ENCODE results near the gene ABCC4. TPM values are rescaled to one million over a fixed set of nuclear protein-coding genes. Genes with fewer than 3 reads are reported as not detected.

The ABCC4 gene
- total RNA-seq, 6 experiments from 2014 or later, result 1.1 to 4.9 (median 3.8) TPM

DNA sequence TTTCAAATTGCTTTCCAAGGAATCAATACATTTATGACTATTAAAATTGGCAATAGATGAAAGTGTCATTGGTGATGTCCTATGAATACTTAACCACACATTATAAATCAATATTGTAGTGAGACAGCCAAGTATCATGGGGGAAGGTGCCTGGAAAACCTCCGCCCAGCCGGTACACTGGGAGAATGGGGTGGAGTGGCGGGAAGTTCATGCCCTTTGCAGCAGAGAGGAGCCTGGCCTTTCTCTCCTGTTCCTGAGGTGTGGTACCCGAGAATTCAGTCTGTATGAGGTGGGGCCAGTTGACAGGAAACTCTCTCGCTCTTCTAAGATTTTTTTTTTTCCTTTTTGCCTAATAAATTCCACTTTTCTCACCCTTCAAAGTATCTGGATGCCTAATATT, 25.4 kb upstream of the ABCC4 start:
- WGBS (ENCODE audit: insufficient coverage, low coverage, low lambda C conversion rate, missing lambda C conversion rate), result 36% methylated on average over 5 of the region's 5 CpGs
- H3K4me1 ChIP-seq, result peaks cover 0 to 4% (median 0%) of the 10 kb centered on the region in 4 donors
- ATAC-seq (peak; percentile 91 to 96 (median 96)), DNase-seq (peak; percentile 57 to 73 (median 63))
- H3K4me3 ChIP-seq, result no peak overlapping the region
- H3K27ac ChIP-seq, result no peak overlapping the region
- intact Hi-C loops (cut with DNase I), result no loop called here
- H3K27me3 ChIP-seq, result no peaks in the 10 kb centered on the region
- no peaks in the 10 kb centered on the region for H3K36me3 ChIP-seq
- TF ChIP-seq, protein P1, sequence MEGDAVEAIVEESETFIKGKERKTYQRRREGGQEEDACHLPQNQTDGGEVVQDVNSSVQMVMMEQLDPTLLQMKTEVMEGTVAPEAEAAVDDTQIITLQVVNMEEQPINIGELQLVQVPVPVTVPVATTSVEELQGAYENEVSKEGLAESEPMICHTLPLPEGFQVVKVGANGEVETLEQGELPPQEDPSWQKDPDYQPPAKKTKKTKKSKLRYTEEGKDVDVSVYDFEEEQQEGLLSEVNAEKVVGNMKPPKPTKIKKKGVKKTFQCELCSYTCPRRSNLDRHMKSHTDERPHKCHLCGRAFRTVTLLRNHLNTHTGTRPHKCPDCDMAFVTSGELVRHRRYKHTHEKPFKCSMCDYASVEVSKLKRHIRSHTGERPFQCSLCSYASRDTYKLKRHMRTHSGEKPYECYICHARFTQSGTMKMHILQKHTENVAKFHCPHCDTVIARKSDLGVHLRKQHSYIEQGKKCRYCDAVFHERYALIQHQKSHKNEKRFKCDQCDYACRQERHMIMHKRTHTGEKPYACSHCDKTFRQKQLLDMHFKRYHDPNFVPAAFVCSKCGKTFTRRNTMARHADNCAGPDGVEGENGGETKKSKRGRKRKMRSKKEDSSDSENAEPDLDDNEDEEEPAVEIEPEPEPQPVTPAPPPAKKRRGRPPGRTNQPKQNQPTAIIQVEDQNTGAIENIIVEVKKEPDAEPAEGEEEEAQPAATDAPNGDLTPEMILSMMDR (IDR thresholded peaks at IDR 0.05), result no peak
- TF ChIP-seq POLR2A (IDR thresholded peaks at IDR 0.05), result no peak
- no peaks in the 10 kb centered on the region for H3K9me3 ChIP-seq

DNA sequence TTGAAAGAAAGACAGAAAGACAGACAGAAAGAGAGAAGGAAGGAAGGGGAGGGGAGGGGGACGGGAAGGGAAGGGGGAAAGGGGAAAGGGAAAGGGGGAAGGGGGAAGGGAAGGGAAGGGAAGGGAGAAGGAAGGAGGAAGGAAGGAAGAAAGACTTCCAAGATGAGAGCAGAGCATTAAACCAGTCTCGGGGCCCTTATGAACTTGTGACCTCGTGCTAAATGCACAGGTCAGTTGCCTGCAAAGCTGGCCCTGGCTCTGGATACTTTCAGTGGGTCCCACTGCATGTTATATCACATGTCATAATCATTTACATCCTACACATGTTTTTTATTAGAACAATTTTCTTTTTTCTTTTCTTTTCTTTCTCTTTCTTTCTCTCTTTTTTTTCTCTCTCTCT, 24.2 kb upstream of the ABCC4 start:
- WGBS (ENCODE audit: insufficient coverage, low coverage, low lambda C conversion rate, missing lambda C conversion rate), result 69% methylated on average over 3 of the region's 3 CpGs
- no peaks in the 10 kb centered on the region for H3K36me3 ChIP-seq
- TF ChIP-seq, protein P1 (IDR thresholded peaks at IDR 0.05), result no peak
- no peak for TF ChIP-seq POLR2A (IDR thresholded peaks at IDR 0.05)

DNA sequence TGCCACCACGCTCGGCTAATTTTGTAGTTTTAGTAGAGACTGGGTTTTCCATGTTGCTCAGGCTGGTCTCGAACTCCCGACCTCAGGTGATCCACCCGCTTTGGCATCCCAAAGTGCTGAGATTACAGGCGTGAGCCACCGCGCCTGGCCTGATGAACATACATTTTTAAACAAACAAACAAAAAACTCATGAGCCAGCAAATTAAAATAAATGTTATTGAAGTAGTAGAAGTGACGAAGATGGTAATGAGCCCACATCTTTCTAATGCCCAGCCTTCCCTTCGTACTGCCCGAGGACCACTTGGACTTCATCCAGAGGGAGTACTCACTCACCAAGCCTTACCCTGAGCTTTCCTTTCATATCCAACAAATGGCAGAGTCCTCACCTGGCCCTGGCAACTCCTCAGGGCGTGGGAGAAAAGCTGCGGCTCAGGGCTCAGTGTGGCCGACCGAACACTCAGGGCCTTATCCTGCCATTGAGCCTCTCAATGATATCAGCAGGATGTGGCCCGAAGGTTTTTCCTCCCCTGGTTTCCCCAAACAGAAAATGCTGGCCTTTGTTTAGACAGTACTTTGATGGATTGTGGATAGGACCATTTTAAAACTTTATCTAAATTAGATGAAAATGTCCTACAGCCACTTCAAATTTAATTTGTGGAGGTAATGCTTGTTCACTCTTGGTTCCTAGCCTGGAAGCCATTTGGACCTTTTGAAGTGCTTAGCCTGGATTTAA, 22.8 kb upstream of the ABCC4 start:
- ATAC-seq (peak in 1 of 4 donors; percentile 24), DNase-seq (no peak)
- H3K27me3 ChIP-seq, result no peaks in the 10 kb centered on the region
- 73% methylated on average over 13 of the region's 16 CpGs for WGBS (ENCODE audit: insufficient coverage, low coverage, low lambda C conversion rate, missing lambda C conversion rate)
- intact Hi-C loops (cut with DNase I), result no loop called here
- TF ChIP-seq POLR2A (IDR thresholded peaks at IDR 0.05), result no peak
- TF ChIP-seq, protein P1 (IDR thresholded peaks at IDR 0.05), result no peak
- no peak overlapping the region for H3K4me3 ChIP-seq
- no peaks in the 10 kb centered on the region for H3K36me3 ChIP-seq
- H3K27ac ChIP-seq, result no peak overlapping the region
- H3K9me3 ChIP-seq, result no peaks in the 10 kb centered on the region
- peaks cover 0 to 14% (median 4%) of the 10 kb centered on the region in 4 donors for H3K4me1 ChIP-seq

More for the DNA sequence above, 24.2 kb upstream of the ABCC4 start:
- peaks cover 0 to 4% (median 0%) of the 10 kb centered on the region in 4 donors for H3K4me1 ChIP-seq
- H3K27me3 ChIP-seq, result no peaks in the 10 kb centered on the region
- intact Hi-C loops (cut with DNase I), result no loop called here
- no peak overlapping the region for H3K4me3 ChIP-seq
- DNase-seq (no peak), ATAC-seq (no peak)
- H3K27ac ChIP-seq, result no peak overlapping the region
- H3K9me3 ChIP-seq, result no peaks in the 10 kb centered on the region

DNA sequence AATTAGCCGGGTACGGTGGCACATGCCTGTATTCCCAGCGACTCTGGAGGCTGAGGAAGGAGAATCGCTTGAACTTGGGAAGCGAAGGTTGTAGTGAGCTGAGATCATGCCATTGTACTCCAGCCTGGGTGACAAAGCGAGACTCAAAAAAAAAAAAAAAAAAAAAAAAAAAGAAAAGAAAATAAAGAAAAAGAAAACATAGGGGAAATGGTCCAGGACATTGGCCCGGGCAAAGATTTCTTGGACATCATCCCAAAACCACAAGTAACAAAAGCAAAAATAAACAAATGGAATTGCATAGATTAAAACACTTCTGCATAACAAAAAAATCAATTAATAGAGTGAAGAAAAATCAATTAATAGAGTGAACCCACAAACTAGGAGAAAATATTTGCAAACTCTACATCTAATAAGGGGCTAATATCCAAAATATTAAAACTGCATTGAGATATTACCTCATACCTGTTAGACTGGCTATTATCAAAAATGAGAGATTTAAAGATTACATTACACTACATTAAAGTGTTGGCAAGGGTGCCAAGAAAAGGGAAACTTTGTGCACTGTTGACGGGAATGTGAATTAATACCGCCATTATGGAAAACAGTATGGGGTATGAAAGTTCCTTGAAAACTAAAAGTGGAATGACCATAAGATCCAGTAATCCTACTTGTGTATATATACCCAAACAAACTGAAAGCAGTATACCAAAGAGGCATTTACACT, 18.5 kb upstream of the ABCC4 start:
- DNase-seq (no peak), ATAC-seq (peak; percentile 36 to 66 (median 50))
- TF ChIP-seq, protein P1 (IDR thresholded peaks at IDR 0.05), result no peak
- no peak for TF ChIP-seq POLR2A (IDR thresholded peaks at IDR 0.05)

More for the DNA sequence above, 18.5 kb upstream of the ABCC4 start:
- Histone ChIP-seq H3K9me3 (no peaks in the 10 kb centered on the region), H3K27me3 (no peaks in the 10 kb centered on the region), H3K36me3 (no peaks in the 10 kb centered on the region), H3K27ac (peak overlapping the region in 1 of 3 donors; percentile 42), H3K4me1 (peaks cover 0 to 18% (median 7%) of the 10 kb centered on the region in 4 donors), H3K4me3 (no peak overlapping the region)
- intact Hi-C loops (cut with DNase I), result no loop called here
- WGBS (ENCODE audit: insufficient coverage, low coverage, low lambda C conversion rate, missing lambda C conversion rate), result 39% methylated on average over 9 of the region's 9 CpGs
